ENCODE results near the gene MAGEF1.
A peak's percentile ranks its signal among the peaks of the same experiment; 100 is the strongest.
"Not testable (repeated sequence)": the region's sequence is repeated elsewhere in the genome, so short reads cannot be mapped to it uniquely, and the experiment has no call there.

MAGEF1 gene

DNA sequence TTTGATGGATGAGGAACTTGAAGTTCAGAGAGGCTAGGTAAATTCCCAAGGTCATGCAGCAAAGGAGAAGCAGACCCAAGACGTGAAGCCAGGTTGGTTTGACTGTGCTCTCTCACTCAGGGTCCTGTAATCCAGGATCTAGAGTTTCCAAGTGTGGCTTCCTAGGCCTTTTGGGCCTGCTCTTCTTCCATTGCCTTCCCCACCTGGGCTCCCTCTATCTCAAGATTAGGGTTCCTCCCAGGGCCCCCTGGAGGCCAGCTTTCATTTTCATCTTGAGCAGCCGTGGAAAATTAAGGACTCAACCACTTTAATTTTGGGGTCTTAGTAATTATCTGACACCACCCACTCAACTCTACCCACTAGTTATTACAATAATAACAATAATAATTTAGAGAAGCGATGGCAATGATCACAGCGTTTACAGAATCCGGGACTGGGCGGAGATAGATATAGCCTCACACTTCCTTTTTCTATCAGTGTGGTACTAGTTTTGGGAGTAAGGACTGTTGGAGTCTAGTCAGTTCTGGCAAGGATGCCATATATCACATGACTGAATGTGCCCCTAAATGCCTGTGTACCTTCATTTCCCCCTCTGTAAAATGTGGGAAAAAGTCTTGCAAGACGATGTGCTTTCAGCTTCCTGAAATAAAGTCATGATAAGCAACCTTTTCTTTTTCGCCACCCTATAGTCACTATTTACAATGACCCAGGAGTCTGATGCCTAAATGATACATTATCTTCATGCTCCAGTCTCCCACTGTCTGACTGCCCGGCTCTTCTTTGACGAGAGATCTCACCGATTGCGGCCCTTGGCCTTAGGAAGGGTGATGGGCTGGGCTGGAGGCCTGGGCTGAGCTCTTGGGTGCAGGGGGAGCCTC is 30.2 kb upstream of the MAGEF1 start:
- DNase-seq: no peak

DNA sequence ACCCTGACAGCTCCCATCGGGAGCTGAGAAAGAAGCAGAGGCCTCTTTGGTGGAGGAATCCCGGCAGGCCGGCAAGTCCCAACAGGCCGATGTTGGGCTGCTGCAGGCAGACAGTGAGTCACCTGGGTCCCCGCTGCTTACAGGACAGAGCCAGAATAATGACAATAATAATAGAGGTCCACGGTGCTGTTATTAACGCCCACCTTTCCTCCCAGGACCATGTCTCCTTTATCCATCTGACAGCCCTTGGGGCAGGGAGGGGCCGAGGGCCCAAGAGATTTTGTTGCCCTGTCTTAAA is 29.3 kb upstream of the MAGEF1 start:
- DNase-seq: no peak

DNA sequence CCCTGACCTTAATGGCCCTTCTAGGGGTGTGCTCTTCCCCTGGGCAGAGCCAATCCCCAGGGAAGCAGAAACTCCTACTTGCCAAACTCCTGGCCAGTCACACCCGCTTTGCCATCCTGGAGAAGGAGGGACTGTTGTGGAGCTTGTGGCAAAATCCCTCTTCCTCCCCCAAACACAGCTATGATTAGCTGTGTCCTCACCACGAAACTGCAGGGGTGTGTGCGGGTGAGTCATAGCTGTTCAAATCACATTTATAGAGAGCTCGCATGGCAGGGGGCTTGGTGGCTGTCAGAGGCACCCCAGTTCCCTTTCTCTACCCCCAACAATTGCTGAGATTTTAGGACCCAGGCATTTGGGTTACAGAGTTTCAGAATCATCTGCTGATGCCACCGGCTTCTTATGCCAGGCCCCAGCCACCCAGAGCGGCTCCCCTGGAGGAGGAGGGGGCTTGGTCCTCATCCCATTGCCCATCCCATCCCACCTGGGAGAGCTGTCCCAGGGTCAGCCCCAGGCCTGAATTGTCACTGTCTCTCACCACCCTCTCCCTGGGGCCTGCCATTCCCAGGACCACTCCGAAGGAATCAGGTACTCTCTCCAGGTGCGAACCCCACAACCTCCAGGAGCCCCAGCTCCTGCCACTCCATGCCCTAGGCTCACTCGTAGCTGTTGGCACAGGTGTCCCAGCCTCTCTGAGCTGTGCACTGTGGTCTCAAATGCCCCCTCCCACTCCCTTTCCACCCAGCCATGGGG is 28.8 kb upstream of the MAGEF1 start:
- no peak for DNase-seq

DNA sequence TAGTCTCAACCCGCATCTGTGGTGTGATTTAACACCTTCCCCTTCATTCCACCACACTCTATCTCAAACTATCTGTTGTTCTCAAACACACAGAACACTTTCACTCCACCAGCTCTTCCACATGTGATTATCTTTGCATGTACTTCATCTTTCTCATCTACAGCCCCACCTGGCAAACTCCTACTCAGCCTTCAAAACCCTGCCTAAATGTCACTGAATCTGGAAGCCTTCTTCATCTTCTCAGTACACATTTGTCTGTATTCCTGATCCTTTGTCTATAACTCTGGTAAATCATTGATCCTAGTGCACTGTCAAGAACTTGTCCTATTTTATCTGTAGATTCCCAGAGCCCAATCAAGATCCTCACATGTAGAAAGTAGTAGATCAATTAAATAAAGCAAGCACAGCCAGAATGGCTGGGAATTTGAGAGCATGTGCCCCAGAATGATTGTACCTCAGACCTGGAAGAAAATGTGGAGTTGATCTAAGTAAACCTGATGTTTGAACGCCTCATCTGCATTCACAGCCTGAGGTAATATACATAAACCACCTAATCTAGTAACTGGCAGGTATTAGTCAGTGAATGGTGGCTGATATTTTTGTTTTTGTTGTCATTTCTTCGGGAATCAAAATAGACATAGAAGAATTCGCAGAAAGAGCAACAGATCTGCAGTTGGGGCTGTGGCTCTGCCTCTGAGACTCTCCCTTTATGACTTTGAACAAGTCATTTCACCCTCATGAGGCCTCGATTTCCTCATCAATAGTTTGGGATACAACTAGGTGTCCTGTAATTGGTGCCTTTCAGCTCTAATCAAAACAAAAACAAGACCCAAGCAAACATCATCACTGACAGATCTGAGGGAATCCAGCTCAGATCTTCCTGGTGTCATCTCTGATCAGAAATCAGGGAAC is 28.0 kb upstream of the MAGEF1 start:
- DNase-seq: no peak

DNA sequence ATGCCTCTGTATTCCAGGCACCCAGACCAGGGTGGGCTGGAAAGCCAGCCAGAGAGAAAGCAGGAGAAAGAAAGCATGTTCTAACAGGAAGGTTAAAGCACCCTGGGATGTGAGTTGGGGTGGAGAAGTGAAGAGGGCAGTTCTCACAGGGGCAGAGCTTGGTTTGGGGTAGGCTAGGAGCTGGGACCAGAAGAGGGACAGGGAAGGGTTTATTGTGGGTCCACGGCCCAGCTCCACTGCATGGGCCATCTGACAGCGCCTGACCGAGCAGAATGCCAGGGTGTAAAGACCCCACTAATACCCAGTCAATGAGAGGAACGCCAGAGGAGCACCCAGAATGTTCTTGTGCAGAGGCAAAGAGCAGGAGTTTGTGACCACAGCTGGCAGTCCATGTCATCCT is 27.1 kb upstream of the MAGEF1 start:
- no peak for DNase-seq

DNA sequence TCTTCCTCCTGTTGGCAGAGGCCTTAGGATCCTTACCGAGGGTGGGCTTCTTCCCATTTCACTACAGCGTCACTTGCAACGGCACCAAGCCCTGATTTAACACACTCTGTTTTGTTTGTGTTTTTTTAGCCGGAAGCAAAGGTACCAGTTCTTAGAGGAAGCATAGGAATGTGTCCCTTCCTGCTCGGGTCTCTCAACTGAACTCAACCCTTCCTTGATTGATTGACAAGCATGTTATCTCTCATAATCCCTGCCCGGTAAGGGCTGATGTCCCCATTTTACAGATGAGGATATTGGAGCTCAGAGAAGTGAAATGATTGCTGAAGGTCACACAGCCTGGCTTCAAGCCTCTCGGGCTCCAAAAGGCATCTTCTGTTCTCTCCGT is 26.6 kb upstream of the MAGEF1 start:
- DNase-seq: no peak

DNA sequence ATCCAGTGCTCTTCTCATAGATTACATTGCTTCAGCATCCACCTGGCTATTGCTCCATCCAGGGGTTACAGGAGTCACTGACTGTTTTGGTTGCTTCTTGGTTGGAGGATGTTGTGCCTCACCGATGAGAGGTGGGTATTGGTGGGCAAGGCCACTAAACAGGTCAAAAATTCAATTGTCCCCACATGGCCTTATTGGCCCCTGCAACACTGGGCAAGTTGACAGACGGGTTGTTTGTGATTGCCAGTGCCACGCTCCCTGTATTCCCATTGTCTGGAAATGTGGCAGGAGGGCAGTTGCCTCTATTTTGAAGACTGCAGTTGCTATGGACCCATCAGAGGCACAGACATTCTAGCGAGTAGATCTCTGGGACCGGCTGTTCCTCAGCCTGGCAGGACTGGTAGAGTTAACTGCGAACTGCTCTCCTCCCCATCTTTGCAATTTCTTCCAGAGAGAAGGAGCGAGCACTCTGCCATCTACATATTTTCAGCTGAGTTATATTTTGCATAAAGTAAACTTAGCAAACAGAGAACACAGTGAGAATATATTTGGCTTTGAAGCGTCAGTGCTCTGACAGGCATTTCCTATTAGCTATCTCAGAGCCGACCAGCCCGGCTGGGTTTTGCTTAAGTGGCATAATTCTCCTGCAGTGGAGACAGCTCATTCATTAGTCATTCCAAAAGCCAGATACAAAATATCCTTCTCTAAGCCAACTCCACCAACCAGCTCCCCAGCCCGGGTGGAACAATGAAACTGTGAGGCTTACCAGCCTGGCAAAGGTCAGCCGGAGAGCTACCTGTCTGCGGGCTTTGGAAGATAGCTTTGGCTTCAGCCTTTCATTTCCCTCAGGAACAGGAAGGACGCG is 26.0 kb upstream of the MAGEF1 start:
- DNase-seq: no peak

DNA sequence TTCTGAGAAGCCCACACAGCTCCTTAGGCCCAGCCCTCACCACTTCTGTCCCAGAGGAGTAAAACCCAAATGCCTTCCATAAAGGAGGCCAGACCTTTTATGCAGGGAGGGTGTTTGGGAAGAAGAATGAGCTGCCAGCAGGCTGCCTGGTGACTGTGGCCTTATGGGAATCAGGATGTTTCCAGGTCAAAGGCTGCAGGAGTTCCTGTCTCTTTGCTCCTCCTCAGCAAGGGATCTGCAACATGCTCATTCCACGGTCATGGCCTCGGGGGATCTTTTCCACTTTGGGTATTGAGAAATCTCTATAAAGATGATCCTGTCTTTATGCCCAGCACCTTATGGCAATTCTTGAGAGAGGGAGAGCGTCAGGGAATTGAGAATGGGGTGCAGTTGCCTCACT is 25.2 kb upstream of the MAGEF1 start:
- no peak for DNase-seq

DNA sequence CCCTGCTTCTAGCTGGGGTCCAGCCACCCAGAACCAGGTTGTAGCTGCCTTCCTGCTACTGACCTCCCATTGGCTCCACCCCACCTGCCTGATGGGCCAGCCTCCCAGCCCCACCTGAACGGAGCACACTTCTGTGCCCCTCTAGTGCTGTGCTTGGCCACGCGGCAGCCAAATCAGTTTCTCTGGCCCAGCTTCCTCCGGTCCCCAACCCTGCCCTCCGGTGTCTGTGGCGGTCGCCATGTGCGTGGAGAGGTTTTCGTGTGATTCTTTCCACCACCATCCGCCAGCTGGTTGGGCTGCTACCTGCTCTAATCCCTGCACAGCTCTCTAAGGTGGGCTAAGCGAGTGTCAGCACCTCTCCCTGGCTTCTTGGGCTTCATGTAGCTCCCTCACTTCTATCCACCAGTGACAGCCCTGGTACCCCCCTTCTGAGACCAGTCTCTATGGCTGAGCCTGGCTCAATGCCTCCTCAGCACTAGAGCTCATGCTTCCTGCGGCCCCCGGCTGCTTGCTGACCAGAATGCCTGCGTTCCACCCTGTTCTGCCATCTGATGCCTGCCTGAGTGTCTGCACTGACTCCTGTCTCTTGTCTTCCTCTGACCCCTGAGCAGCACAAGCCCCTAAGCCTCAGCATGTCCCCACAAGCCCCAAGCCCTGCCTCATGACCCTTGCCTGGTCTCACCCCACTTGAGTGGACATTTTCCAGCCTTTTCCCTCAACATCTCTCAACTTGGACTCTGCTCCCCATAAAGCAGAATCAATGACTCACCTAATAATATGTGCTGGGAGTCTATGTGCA is 23.2 kb upstream of the MAGEF1 start:
- DNase-seq: no peak

DNA sequence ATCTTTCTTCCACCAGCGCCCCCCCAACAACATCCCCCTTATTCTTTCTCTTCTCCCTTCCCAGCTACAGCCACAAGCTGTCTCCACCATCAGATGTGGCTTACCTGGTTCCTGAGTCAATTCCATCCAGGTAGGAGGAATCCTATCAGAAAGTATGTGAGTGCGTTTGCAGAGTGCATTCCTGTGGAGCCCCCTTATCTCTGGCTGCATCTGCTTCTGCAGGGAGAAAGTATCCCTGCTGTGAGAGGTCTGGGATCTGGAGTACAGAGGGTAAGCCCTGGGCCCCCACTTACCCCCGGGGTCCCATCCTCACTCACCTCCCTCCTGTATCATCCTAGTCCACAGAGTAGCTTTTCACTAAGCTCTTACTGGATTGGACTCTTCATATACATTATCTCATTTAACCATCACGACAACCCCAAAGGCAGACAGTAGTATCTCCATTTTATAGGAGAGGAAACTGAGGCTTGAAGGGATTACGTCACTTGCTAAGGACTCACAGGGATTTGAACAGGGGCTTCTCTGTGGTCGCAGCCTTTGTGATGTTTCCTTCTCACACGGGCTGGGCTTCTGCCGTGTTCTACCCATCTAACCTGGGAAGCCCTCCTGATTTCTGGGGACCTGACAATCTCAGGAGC is 22.2 kb upstream of the MAGEF1 start:
- DNase-seq: no peak

DNA sequence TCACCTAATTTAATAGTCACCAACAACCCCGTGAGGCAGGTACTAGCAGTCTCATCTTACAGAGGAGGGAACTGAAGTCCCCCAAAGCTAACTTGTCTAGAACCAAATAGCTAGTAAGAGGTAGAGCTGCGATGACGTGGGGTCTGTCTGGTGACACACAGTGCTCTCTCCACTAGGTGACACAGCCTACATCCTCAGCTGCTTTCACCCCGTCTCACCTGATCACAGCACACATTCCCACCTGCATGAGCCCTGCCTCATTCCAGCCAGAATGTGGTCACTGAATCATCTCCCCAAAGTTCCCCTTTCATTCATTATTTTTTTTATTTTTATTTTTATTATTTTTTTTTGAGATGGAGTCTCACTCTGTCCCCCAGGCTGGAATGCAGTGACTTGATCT is 21.3 kb upstream of the MAGEF1 start:
- no peak for DNase-seq

DNA sequence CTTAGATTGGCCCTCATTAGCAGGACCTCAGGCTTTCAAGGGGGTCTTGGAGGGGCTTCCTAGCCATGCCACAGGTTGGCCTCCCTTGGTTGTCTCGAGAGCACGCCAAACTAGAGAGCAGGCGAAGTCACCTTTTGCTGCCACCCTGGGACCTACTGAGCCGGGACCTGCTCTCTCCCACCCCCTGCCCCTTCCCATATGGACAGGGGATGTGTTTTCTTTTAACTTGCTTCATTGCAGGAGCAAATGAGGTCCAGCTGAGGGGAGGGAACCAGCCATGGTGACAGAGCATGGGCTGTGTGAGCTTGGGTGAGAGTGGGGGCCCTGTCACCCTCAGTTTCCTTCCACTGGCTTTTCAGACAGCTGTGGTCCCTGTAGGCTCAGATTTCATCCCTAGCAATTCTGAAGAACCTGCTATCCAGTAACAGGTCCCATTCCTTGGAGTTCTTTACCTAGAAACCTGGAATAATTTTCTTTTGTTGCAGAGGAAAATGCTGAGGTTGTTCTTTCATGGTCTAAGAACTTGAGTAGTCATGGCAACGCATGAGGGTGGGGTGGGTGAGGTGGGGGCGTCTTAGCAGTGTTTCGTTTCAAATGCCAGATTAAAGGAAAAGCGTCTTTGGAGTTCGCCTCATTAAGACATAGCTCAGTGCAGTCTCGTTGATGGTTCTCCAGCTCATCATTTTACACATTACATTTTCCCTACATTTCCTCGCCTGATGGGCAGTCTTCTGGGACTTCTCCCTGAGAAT is 20.1 kb upstream of the MAGEF1 start:
- DNase-seq: no peak

DNA sequence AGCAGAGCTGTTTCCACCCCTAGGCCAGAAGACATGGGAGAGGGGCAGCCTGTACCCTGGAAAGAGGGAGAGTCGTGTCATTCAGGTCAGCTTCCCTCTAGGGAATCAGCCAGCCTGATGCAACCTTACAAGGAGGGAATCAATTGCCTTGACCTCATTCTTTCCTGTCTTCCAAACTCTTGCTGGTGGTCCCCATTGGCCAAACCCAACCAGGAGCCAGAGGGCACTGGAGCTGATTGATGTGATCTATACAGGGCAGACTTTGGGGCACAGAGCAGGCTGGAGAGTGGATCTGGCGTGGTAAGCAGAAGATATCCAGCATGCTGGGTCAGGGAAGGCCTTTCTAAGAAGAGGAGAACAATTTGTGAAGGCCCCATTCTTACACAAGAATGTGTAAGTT is 19.1 kb upstream of the MAGEF1 start:
- no peak for DNase-seq

DNA sequence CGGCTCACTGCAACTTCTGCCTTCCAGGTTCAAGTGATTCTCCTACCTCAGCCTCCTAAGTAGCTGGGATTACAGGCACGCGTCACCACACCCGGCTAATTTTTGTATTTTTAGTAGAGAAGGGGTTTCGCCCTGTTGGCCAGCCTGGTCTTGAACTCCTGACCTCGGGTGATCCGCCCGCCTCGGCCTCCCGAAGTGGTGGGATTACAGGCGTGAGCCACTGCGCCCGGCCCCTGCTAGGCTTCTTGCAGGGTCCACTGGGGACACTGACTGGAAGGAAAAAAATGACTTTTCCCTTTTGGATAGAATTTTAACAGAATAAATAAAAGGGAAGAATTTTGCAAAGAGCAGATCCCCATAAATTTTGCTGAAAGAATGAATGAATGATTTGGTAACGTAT is 17.3 kb upstream of the MAGEF1 start:
- DNase-seq: not testable (repeated sequence)

DNA sequence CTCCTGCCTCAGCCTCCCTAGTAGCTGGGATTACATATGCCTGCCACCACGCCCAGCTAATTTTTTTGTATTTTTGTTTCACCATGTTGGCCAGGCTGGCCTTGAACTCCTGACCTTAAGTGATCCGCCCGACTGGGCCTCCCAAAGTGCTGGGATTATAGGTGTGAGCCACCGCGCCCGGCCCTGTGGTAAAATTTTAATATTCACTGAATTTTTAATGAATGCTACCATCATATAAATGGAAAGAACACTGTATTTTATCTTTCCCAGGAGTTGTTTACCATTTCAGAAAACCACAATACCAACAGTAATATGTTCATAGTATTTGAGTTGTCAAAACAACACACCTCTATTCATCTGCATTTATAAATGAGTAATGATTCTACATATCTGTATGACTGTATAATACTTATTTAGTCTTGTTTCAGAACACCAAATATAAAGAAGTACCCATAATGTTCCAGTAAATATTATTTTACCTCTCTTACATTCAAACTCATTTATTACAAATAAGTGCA is 16.2 kb upstream of the MAGEF1 start:
- DNase-seq: no peak

DNA sequence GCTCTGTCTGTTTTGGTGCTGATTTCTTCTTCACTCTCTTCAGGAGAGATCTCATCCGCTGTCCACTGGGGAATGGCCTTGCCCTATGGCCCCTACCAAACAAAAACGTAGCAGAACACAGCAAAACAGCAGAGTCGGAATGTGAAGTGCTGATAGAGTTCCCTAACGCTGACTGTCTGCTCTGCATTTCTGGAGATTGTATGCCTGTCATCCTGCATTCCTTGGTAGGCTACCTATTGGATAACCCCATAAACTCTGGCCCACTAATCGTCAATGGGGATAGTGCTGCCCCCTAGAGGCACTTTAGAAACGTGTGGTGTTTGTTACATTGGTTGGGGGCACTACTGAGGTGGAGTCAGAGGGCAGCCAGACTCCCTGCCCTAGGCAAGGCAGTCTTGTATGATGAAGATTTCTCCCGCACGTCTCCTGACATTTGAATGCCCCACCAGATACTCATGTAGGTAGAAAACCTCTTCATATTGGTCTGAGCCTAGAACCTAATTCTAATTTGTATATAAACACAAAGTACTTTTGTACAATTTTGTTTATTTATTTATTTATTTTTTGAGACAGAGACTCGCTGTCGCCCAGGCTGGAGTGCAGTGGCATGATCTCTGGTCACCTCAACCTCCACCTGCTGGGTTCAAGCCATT is 15.6 kb upstream of the MAGEF1 start:
- peak; percentile 19 for DNase-seq

DNA sequence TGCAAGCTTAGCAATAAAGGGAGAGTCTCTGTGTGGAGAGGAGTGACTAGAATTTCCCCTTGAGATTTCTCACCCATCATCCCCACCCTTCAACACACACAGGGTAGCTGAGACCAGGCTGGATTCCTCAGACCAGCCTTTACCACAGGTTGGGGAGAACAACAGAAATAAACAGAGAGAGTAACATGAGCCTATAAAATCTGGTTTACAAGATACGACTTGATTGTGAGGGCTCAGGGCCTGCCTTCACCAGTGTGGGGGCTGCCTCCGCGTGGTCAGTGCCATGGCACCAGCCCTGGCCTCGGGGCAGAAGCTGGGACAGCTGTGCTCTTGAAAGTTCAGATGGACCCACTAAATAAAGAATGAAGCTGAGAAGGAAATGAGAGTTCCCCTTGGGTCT is 14.6 kb upstream of the MAGEF1 start:
- no peak for DNase-seq

DNA sequence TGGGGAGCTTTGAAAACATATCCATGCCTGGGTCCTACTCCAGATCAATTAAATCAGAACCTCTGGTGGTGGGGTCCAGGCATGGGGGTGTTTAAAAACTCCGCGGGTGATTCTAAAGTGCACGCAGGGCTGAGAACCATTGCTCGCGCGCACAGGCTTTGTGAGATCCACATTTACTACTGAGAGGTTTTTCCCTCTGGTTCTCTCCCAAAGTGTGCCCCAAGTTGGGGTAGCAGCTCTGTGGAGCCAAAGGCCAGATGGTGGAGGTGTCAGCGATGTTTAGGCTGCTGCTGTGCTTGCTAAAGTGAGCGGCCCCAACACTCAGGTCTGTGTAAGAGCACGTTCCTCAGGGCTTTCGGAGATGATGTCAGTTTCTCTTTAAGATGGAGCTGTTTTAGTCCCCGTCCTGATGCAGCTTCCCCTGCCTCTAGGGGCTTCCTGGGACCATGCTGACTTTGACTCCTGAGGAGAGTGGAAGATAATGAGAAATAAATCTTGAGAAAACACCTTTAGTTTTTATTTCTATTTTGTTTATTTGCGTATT is 13.4 kb upstream of the MAGEF1 start:
- no peak for DNase-seq

DNA sequence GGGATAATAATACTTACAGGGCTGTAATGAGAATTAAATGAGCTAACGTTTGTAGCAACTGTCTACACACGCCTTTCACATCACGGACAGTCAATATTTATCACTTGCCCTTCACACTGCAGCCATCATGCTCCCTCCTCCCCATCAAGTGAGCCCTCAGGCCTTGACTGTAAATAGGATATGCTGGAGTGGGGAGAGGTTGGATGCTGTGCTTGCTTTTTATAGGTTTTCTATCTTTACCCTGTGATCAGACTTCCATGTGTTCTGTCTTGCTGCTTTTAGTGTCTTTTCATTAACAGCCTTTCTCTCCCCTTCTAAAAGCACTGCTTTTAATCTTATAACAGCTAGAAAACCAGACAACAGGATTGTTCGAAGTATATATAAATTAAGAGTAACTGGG is 12.8 kb upstream of the MAGEF1 start:
- DNase-seq: no peak

All from NCI-H748 treated with DMSO at 0.1 percent for 48 hours (cell line).